Activated T-cell treated with anti-CD3 and anti-CD28 coated beads, Interleukin-2, amount 50 U/mL, for 72 hours (primary cell): ENCODE results near the gene MTA1. TPM values are rescaled to one million over a fixed set of nuclear protein-coding genes. Genes with fewer than 3 reads are reported as not detected.

ENCODE experiments used
- ATAC-seq, 2 donors: fragments of 150-1000 bp; cut with Tn5 transposase; replicated peaks in 1 of 2; 2 replicates each; pipeline ENCODE4 v1.10.0; 2021; ENCODE audit warnings: moderate library complexity in 2 of 2, mild to moderate bottlenecking in 1 of 2
- DNase-seq, 2 donors: peaks; one replicate each; pipeline ENCODE4 v3.0.0; 2021 to 2022; ENCODE audit warnings: mixed read lengths in 1 of 2
- H3K27ac Mint-ChIP-seq: one replicate; pipeline ENCODE4 v1.8.0; 2022; ENCODE audit warnings: mild to moderate bottlenecking, moderate library complexity, mixed read lengths
- H3K27me3 Mint-ChIP-seq: one replicate; pipeline ENCODE4 v1.8.0; 2022; ENCODE audit warnings: low read depth, mixed read lengths
- H3K36me3 Mint-ChIP-seq, 2 donors: one replicate each; pipeline ENCODE4 v1.8.0; 2022; ENCODE audit warnings: mixed read lengths in 2 of 2, mild to moderate bottlenecking in 1 of 2; ENCODE audit not compliant: insufficient read depth in 2 of 2
- H3K4me1 Mint-ChIP-seq: one replicate; pipeline ENCODE4 v1.8.0; 2022; ENCODE audit warnings: low read depth, mixed read lengths
- H3K4me3 Mint-ChIP-seq, 2 donors: one replicate each; pipeline ENCODE4 v1.8.0; 2022; ENCODE audit warnings: mild to moderate bottlenecking in 2 of 2, mixed read lengths in 2 of 2, moderate library complexity in 2 of 2
- H3K9me3 Mint-ChIP-seq, 2 donors: one replicate each; pipeline ENCODE4 v1.8.0; 2022; ENCODE audit warnings: mixed read lengths in 2 of 2
- total RNA-seq, 2 donors: library from RNA; stranded (reverse); gene quantifications; one replicate each; pipeline ENCODE4 v1.2.3, GENCODE V29; 2022

Gene MTA1
- total RNA-seq, 2 donors from 2014 or later: 125 to 140 TPM

GRCh38 chr14:105427412-105427811 lies 7.8 kb downstream of the MTA1 start:
- H3K4me1 Mint-ChIP-seq: peaks cover 18% of the 10 kb centered on the region
- no peak overlapping the region for H3K4me3 Mint-ChIP-seq
- no peak overlapping the region for H3K27ac Mint-ChIP-seq
- no peaks in the 10 kb centered on the region for H3K27me3 Mint-ChIP-seq
- ATAC-seq (no peak), DNase-seq (no peak)
- H3K36me3 Mint-ChIP-seq: peaks cover 7 to 25% of the 10 kb centered on the region in 2 donors
- H3K9me3 Mint-ChIP-seq: no peaks in the 10 kb centered on the region

- Mint-ChIP-seq H3K36me3 (peaks cover 7 to 23% of the 10 kb centered on the region in 2 donors), H3K9me3 (no peaks in the 10 kb centered on the region), H3K27me3 (no peaks in the 10 kb centered on the region), H3K27ac (peak overlapping the region; percentile 28), H3K4me3 (no peak overlapping the region), H3K4me1 (peaks cover 13% of the 10 kb centered on the region)
- no peak for DNase-seq
- no peak for ATAC-seq
These were observed 8.4 kb downstream of the MTA1 start for GRCh38 chr14:105427936-105428485.

- H3K9me3 Mint-ChIP-seq: no peaks in the 10 kb centered on the region
- DNase-seq (no peak), ATAC-seq (no peak)
- H3K4me3 Mint-ChIP-seq: no peak overlapping the region
- peaks cover 19% of the 10 kb centered on the region for H3K4me1 Mint-ChIP-seq
- H3K27ac Mint-ChIP-seq: no peak overlapping the region
- peaks cover 7 to 25% of the 10 kb centered on the region in 2 donors for H3K36me3 Mint-ChIP-seq
- no peaks in the 10 kb centered on the region for H3K27me3 Mint-ChIP-seq
These were observed 10.4 kb downstream of the MTA1 start for GRCh38 chr14:105430042-105430441.

- Mint-ChIP-seq H3K9me3 (no peaks in the 10 kb centered on the region), H3K36me3 (peaks cover 7 to 25% of the 10 kb centered on the region in 2 donors), H3K27ac (no peak overlapping the region), H3K4me1 (peaks cover 24% of the 10 kb centered on the region), H3K27me3 (no peaks in the 10 kb centered on the region), H3K4me3 (no peak overlapping the region)
- ATAC-seq (no peak), DNase-seq (no peak)
These were observed 10.9 kb downstream of the MTA1 start for GRCh38 chr14:105430565-105430964.

GRCh38 chr14:105431256-105431655 lies 11.6 kb downstream of the MTA1 start:
- no peak overlapping the region for H3K27ac Mint-ChIP-seq
- no peaks in the 10 kb centered on the region for H3K9me3 Mint-ChIP-seq
- ATAC-seq: no peak
- no peak for DNase-seq
- H3K27me3 Mint-ChIP-seq: no peaks in the 10 kb centered on the region
- peaks cover 28% of the 10 kb centered on the region for H3K4me1 Mint-ChIP-seq
- no peak overlapping the region for H3K4me3 Mint-ChIP-seq
- H3K36me3 Mint-ChIP-seq: peaks cover 7 to 22% of the 10 kb centered on the region in 2 donors

GRCh38 chr14:105432657-105433056 lies 13.0 kb downstream of the MTA1 start:
- Mint-ChIP-seq H3K9me3 (no peaks in the 10 kb centered on the region), H3K27me3 (no peaks in the 10 kb centered on the region), H3K4me1 (peaks cover 21% of the 10 kb centered on the region), H3K4me3 (no peak overlapping the region), H3K36me3 (peaks cover 2 to 13% of the 10 kb centered on the region in 2 donors), H3K27ac (no peak overlapping the region)
- ATAC-seq (no peak), DNase-seq (no peak)

- peaks cover 21% of the 10 kb centered on the region for H3K4me1 Mint-ChIP-seq
- H3K27me3 Mint-ChIP-seq: no peaks in the 10 kb centered on the region
- H3K4me3 Mint-ChIP-seq: no peak overlapping the region
- DNase-seq (no peak), ATAC-seq (no peak)
- H3K36me3 Mint-ChIP-seq: peaks cover 2 to 13% of the 10 kb centered on the region in 2 donors
- H3K27ac Mint-ChIP-seq: no peak overlapping the region
- no peaks in the 10 kb centered on the region for H3K9me3 Mint-ChIP-seq
These were observed 13.6 kb downstream of the MTA1 start for GRCh38 chr14:105433161-105433605.

GRCh38 chr14:105436402-105436801 lies 16.8 kb downstream of the MTA1 start:
- DNase-seq (no peak), ATAC-seq (no peak)
- H3K9me3 Mint-ChIP-seq: no peaks in the 10 kb centered on the region
- H3K27ac Mint-ChIP-seq: no peak overlapping the region
- peaks cover 0 to 3% of the 10 kb centered on the region in 2 donors for H3K36me3 Mint-ChIP-seq
- no peaks in the 10 kb centered on the region for H3K27me3 Mint-ChIP-seq
- no peak overlapping the region for H3K4me3 Mint-ChIP-seq
- H3K4me1 Mint-ChIP-seq: peaks cover 21% of the 10 kb centered on the region

GRCh38 chr14:105436891-105437722 lies 17.5 kb downstream of the MTA1 start:
- ATAC-seq: no peak
- no peak overlapping the region for H3K27ac Mint-ChIP-seq

GRCh38 chr14:105437723-105438500 lies 18.3 kb downstream of the MTA1 start:
- DNase-seq: no peak
- Mint-ChIP-seq H3K27ac (no peak overlapping the region), H3K36me3 (peaks cover 0 to 7% of the 10 kb centered on the region in 2 donors), H3K4me1 (peaks cover 21% of the 10 kb centered on the region), H3K27me3 (no peaks in the 10 kb centered on the region), H3K4me3 (no peak overlapping the region), H3K9me3 (no peaks in the 10 kb centered on the region)
- ATAC-seq: no peak

More at GRCh38 chr14:105436891-105437722, 17.5 kb downstream of the MTA1 start:
- H3K27me3 Mint-ChIP-seq: no peaks in the 10 kb centered on the region
- peaks cover 21% of the 10 kb centered on the region for H3K4me1 Mint-ChIP-seq
- peaks cover 0 to 7% of the 10 kb centered on the region in 2 donors for H3K36me3 Mint-ChIP-seq
- no peaks in the 10 kb centered on the region for H3K9me3 Mint-ChIP-seq
- no peak for DNase-seq
- no peak overlapping the region for H3K4me3 Mint-ChIP-seq

- ATAC-seq (no peak), DNase-seq (no peak)
- peaks cover 0 to 7% of the 10 kb centered on the region in 2 donors for H3K36me3 Mint-ChIP-seq
- H3K4me3 Mint-ChIP-seq: no peak overlapping the region
- H3K27me3 Mint-ChIP-seq: no peaks in the 10 kb centered on the region
- H3K4me1 Mint-ChIP-seq: peaks cover 18% of the 10 kb centered on the region
- no peak overlapping the region for H3K27ac Mint-ChIP-seq
- no peaks in the 10 kb centered on the region for H3K9me3 Mint-ChIP-seq
These were observed 19.6 kb downstream of the MTA1 start for GRCh38 chr14:105439179-105439578.

GRCh38 chr14:105439710-105440553 lies 20.3 kb downstream of the MTA1 start:
- peaks cover 10% of the 10 kb centered on the region for H3K4me1 Mint-ChIP-seq
- no peaks in the 10 kb centered on the region for H3K9me3 Mint-ChIP-seq
- no peaks in the 10 kb centered on the region for H3K27me3 Mint-ChIP-seq
- ATAC-seq (no peak), DNase-seq (no peak)
- H3K4me3 Mint-ChIP-seq: no peak overlapping the region
- H3K36me3 Mint-ChIP-seq: peaks cover 0 to 7% of the 10 kb centered on the region in 2 donors
- H3K27ac Mint-ChIP-seq: no peak overlapping the region
